Activated CD4-positive, alpha-beta T cell treated with anti-CD3 and anti-CD28 coated beads for 1 hour (primary cell): ENCODE data around the gene SEMA4C.

Experiments
- DNase-seq: peaks from one replicate; pipeline ENCODE4 v3.0.0-alpha.2; 2020

SEMA4C gene

DNA sequence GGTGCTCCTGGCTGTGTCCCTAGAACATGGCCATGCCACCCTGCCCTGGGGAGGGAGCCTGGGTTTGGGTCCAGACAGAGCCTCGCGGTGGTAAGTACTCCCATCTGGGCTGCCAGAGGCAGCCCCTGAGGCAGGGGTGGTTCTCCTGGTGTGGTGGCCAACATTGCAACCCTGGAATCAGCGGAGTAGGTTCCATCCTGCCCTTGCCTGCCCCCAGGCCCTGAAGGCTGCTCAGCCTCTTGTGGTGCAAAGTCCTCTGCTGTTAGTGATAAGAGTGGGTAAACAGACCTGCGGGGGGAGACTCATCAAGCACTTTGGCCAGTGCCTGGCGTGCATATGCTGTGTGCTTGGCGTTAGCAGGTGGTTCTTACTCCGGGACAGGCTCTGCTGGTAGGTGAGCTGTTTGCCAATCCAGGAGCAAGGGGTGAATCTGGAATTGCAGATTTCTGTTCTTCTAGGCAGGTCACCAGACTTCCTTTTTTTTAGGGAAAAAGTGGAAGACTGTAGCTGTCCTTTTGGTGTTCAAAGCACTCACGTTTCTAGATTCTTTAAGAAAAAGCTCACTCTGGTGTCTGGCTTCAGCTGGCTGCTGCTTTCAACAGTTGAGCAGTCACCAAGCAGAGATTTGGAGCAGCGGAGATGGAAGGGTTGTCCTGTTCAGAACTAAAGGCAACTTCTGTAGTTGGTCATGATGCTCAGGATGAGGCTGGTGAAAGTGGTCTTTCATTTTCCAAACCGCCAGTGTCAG lies 50.6 kb downstream of the SEMA4C start:
- DNase-seq = no peak

DNA sequence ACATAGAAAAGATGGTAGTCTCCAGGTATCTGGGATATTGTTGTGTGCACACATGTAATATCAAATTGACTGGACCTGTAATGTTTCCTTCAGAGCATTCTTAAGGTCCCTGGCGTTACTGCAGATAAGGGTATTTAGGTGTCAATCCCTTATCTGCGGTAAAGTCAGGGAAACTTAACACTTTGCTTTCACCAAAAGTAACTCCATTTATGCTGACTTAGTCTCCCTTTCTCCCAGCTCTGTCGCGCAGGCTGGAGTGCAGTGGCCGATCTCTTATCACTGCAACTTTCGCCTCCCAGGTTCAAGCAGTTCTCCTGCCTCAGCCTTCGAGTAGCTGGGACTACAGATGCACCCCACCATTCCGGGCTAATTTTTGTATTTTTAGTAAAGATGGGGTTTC lies 52.0 kb downstream of the SEMA4C start:
- DNase-seq = no peak

DNA sequence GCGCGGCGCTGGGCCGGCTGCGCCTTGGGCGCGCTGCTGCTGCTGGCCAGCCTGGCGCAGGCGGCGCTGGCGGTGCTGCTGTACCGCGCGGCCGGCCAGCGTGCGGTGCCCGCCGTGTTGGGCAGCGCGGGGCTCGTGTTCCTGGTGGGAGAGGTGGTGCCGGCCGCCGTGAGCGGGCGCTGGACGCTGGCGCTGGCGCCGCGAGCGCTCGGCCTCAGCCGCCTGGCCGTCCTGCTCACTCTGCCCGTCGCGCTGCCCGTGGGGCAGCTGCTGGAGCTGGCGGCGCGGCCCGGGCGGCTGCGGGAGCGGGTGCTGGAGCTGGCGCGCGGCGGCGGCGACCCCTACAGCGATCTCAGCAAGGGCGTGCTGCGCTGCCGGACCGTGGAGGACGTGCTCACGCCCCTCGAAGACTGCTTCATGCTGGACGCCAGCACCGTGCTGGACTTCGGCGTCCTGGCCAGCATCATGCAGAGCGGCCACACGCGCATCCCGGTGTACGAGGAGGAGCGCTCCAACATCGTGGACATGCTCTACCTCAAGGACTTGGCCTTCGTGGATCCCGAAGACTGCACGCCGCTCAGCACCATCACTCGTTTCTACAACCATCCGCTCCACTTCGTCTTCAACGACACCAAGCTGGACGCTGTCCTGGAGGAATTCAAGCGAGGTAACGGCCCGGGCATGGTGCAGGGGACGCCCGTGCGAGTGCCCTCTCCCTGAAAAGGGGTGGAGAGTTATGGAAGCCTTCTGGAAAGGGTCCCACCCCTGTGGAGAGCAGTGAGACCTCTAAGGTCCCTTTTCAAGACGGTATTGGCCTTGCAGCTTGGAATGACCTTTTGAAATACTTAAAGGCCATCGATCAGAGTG lies 52.8 kb downstream of the SEMA4C start:
- DNase-seq = no peak

DNA sequence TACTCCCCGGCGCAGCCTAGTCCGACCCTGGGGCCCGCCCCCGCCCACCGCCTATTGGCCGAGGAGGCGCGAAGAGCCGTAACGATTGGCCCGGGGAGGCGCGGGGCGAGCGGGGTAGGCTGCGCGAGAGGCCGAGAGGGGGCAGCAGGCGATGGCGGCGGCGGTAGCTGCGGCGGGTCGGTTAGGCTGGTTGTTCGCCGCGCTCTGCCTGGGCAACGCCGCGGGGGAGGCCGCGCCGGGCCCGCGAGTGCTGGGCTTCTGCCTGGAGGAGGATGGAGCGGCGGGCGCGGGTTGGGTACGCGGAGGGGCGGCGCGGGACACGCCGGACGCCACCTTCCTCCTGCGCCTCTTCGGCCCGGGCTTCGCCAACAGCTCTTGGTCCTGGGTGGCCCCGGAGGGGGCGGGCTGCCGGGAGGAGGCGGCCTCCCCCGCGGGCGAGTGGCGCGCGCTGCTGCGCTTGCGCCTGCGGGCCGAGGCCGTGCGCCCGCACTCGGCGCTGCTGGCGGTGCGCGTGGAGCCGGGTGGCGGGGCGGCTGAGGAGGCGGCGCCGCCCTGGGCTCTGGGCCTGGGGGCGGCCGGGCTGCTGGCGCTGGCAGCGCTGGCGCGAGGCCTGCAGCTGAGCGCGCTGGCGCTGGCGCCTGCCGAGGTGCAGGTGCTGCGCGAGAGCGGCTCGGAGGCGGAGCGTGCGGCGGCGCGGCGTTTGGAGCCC lies 53.6 kb downstream of the SEMA4C start, which contains the start of gene CNNM3:
CNNM3 (plus strand) TSS at position 142 of the 709 bp plus-strand sequence; CDS start at position 152, 10 bp downstream.
- DNase-seq = peak; percentile 92

DNA sequence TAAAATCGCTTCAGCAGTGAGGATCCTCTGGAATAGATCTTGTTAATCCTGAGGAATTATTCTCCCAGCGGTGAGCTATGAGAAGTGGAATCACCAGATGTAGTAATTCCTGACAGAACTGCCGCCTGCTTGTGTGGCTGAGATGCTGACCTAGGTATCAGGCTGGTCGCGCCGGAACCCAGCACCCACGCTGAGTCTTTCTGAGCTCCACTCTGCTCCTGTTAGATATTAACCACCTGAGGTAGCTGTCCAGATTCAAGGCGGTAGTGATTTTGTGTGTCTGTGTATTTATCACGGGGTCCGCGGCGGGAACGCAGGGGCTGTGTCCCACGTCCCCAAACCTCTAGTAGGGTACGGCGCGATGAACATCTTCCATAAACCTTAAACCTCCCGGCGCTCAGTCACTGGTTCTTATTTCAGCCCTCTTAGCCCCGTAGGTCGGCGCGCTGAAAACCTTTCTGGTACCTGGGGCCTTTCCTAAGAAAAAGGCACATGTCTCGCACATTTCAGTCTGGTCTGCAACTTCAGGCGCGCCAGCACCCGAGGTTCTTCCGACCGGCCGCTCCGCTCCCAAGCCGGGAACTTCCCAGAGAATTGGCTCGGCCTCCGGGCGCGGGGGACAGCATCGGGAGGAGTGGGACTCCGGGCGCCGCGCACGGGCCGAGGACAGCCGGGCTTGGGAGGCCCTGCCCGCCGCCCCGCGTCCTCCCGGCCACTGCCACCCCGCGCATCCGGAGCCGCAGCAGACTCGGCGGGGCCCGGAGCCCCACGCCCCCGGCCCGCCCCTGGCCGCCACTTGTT lies 54.4 kb downstream of the SEMA4C start:
- DNase-seq = no peak

DNA sequence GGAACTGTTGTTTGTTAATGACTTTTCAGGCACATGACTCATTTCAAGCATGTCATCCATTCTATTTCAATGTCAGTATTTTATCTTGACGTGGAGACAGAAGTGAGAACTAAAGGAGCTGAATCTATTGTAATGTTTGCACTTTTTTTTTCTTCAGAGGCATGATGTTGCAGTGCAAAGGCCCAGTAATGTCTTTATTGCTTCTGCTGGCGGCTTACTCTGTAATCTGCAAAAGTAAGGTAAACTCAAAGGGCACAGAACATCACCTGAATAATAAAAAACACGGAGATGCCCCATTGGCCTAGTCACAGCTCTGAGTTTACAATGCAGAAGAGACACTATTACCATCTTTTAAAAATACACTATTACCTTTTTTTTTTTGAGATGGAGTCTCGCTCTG lies 56.2 kb downstream of the SEMA4C start:
- no peak for DNase-seq

DNA sequence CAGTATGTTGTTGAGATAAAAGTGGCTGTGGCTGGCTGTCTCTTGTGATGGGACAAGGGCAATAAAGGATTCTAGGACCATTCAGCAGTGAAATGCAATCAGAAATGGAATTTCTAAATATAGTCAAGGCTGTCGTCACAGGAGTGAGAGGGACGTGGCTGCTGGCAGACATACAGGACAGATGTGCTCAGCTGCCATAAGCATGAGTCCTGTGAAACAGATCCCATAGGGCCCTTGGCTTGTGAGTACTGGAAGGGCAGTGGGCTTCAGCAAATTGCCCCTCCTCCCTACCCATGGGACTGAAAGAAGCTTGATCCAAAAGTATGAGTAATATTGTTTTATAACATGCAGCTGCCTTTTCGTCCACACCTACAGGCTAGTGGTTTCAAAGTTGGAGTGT lies 58.0 kb downstream of the SEMA4C start:
- no peak for DNase-seq

DNA sequence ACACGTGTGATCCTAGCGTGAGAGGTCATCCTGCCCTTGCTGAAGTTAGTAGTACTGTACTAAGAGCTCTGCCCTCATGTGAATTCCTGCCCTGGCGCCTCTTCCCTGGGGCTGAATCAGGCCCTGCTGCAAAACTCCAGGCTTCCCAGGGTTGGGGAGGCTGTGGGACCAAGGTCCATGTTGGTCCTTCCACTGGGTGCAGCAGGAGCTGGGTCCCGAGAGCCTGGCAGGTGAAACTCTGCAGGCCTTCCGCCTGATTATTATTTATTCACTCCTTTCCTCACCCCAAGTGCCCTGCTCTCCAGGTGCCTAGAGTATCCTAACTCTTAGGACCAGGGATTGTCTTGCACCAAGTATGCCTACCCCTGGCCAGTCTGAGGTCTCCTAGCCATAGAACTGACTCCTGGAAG lies 59.1 kb downstream of the SEMA4C start:
- no peak for DNase-seq

DNA sequence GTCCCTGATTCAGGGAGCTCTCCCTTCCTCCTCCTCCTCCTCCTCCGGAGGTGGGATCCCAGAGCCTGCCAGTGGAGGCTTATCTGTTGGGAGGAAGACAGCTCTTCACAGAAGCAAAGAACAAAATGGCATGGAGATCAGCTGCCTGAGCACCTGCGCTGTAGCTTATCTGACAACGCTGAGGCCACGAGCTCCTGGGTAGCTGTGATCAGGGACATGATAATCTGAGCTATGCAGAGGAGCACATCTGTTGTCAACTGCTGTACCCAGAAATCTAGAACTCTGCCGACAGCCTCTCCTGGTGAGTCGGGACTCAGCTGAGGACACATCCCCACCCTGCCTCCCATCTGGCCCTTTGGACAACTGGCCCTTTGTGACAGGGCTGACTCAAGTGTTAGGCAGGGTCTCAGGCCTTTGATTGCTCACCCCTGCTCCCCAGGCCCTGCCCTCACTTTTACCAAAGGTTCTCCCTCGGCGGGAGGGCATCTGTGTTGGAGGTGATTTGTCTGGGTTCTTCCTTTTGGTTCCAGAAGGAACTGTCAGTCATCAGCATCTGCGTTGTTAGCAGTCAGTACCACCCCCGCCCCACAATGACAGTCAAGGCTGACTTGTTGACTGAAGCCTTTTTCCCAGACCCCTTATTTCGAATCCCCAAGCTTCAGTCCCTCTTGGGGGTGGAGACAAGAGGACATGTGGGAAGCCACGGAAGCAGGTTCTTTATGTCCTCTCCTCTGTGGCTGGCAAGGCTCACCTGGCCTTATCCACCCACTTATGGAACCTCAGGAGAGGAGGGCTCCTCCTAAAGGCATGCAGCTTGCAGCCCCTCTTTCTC lies 59.7 kb downstream of the SEMA4C start:
- DNase-seq = no peak
